Neural progenitor cell (in vitro differentiated cells): ENCODE results near the gene ATP10B. TPM values are rescaled to one million over a fixed set of nuclear protein-coding genes. Genes with fewer than 3 reads are reported as not detected.

Source experiments
- DNase-seq: peaks from one replicate; pipeline ENCODE4 v3.0.0-alpha.2; 2016; ENCODE audit warnings: low spot score
- H2AFZ ChIP-seq: fragments of 200-600 bp; sonication (generic); replicated peaks from 2 replicates; pipeline ENCODE4 v1.6.1; 2016; ENCODE audit warnings: antibody characterized with exemption
- H3F3A ChIP-seq: fragments of 200-600 bp; sonication (generic); 2 replicates; pipeline ENCODE4 v1.6.1; 2016; ENCODE audit warnings: antibody characterized with exemption, low read depth
- H3K27ac ChIP-seq: fragments of 200-600 bp; sonication (generic); 2 replicates; pipeline ENCODE4 v1.5.1; 2016; ENCODE audit warnings: mild to moderate bottlenecking
- H3K27me3 ChIP-seq: fragments of 200-600 bp; sonication (generic); 2 replicates; pipeline ENCODE4 v1.6.1; 2016; ENCODE audit warnings: mild to moderate bottlenecking, moderate library complexity
- H3K36me3 ChIP-seq: fragments of 200-600 bp; sonication (generic); 2 replicates; pipeline ENCODE4 v1.5.1; 2016
- H3K4me1 ChIP-seq: fragments of 200-600 bp; sonication (generic); 2 replicates; pipeline ENCODE4 v1.6.1; 2016; ENCODE audit warnings: mixed run types
- H3K4me2 ChIP-seq: fragments of 200-600 bp; sonication (generic); 2 replicates; pipeline ENCODE4 v1.6.1; 2016
- H3K4me3 ChIP-seq: fragments of 200-600 bp; sonication (generic); 2 replicates; pipeline ENCODE4 v1.5.1; 2016
- H3K79me2 ChIP-seq: fragments of 200-600 bp; sonication (generic); 2 replicates; pipeline ENCODE4 v1.6.1; 2016; ENCODE audit warnings: low read depth
- H3K9ac ChIP-seq: fragments of 200-600 bp; sonication (generic); 2 replicates; pipeline ENCODE4 v1.6.1; 2016
- H3K9me3 ChIP-seq: fragments of 200-600 bp; sonication (generic); 2 replicates; pipeline ENCODE4 v1.5.1; 2016; ENCODE audit warnings: low read depth
- H4K20me1 ChIP-seq: fragments of 200-600 bp; sonication (generic); 2 replicates; pipeline ENCODE4 v1.6.1; 2016; ENCODE audit warnings: low read depth
- H3K27ac Mint-ChIP-seq: 3 replicates; pipeline ENCODE4 v1.8.0; 2021; ENCODE audit warnings: mixed read lengths
- H3K27me3 Mint-ChIP-seq: 2 replicates; pipeline ENCODE4 v1.8.0; 2022; ENCODE audit warnings: low read depth, mild to moderate bottlenecking, inconsistent platforms, moderate library complexity, mixed read lengths; ENCODE audit not compliant: insufficient read depth
- H3K36me3 Mint-ChIP-seq: 3 replicates; pipeline ENCODE4 v1.8.0; 2021; ENCODE audit warnings: mixed read lengths
- H3K4me1 Mint-ChIP-seq: 3 replicates; pipeline ENCODE4 v1.8.0; 2021; ENCODE audit warnings: mixed read lengths
- H3K4me3 Mint-ChIP-seq: 3 replicates; pipeline ENCODE4 v1.8.0; 2021; ENCODE audit warnings: mild to moderate bottlenecking, moderate library complexity, mixed read lengths
- H3K9me3 Mint-ChIP-seq: 3 replicates; pipeline ENCODE4 v1.8.0; 2020; ENCODE audit warnings: mixed read lengths
- EZH2 ChIP-seq: fragments of 200-600 bp; sonication (generic); IDR thresholded peaks from 2 replicates; pipeline ENCODE4 v1.6.1; 2017; ENCODE audit warnings: antibody characterized with exemption, mild to moderate bottlenecking, moderate library complexity
- EZH2phosphoT487 ChIP-seq: fragments of 200-600 bp; sonication (generic); IDR thresholded peaks from 2 replicates; pipeline ENCODE4 v1.6.1; 2017; ENCODE audit warnings: antibody characterized with exemption
- total RNA-seq: library from RNA; depleted of rRNA; stranded (reverse); fragments of >200 nt; gene quantifications from 2 replicates; pipeline ENCODE4 v1.2.3, GENCODE V29; 2015; ENCODE audit warnings: low replicate concordance
- TF ChIP-seq, protein P1 (sequence below): fragments of 200-600 bp; sonication (generic); IDR thresholded peaks from 2 replicates; pipeline ENCODE4 v1.5.1; 2017; ENCODE audit warnings: antibody characterized with exemption, mild to moderate bottlenecking

The ATP10B gene
- total RNA-seq, 1 donor from 2014 or later, result not detected

DNA sequence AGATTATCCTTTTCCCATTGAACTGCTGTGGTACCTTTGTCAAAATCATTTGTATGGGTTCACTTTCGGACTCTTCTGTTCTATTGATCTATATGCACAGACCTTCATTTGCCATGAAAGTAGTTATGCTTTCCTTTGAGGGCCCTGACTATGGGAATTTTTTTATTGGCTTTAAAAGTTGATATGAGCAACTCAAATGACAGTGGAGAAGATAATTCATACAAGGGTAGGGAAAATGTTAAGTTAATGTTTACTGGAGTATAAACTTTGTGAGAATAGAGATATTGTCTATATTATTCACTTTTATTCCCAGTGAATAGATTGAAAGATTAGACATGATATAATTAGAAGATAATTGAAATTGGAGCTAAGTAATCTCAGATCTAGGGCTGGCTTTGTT lies 94.8 kb downstream of the ATP10B start:
- TF ChIP-seq EZH2phosphoT487, result no peak
- no peak for TF ChIP-seq EZH2
- TF ChIP-seq, protein P1, sequence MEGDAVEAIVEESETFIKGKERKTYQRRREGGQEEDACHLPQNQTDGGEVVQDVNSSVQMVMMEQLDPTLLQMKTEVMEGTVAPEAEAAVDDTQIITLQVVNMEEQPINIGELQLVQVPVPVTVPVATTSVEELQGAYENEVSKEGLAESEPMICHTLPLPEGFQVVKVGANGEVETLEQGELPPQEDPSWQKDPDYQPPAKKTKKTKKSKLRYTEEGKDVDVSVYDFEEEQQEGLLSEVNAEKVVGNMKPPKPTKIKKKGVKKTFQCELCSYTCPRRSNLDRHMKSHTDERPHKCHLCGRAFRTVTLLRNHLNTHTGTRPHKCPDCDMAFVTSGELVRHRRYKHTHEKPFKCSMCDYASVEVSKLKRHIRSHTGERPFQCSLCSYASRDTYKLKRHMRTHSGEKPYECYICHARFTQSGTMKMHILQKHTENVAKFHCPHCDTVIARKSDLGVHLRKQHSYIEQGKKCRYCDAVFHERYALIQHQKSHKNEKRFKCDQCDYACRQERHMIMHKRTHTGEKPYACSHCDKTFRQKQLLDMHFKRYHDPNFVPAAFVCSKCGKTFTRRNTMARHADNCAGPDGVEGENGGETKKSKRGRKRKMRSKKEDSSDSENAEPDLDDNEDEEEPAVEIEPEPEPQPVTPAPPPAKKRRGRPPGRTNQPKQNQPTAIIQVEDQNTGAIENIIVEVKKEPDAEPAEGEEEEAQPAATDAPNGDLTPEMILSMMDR, result no peak
- Histone ChIP-seq H3K27me3 (no peaks in the 10 kb centered on the region), H3F3A (no peaks in the 10 kb centered on the region), H2AFZ (no peak overlapping the region), H3K27ac (no peak overlapping the region), H3K4me1 (no peaks in the 10 kb centered on the region), H3K4me2 (no peak overlapping the region), H3K9me3 (no peaks in the 10 kb centered on the region), H3K4me3 (no peak overlapping the region), H3K36me3 (no peaks in the 10 kb centered on the region), H3K79me2 (no peaks in the 10 kb centered on the region), H3K9ac (no peak overlapping the region), H4K20me1 (no peaks in the 10 kb centered on the region)
- no peaks in the 10 kb centered on the region for H3K4me1 Mint-ChIP-seq
- no peaks in the 10 kb centered on the region for H3K36me3 Mint-ChIP-seq
- no peak for DNase-seq
- peaks cover 5% of the 10 kb centered on the region for H3K9me3 Mint-ChIP-seq
- no peak overlapping the region for H3K4me3 Mint-ChIP-seq
- no peak overlapping the region for H3K27ac Mint-ChIP-seq
- peaks cover 3% of the 10 kb centered on the region for H3K27me3 Mint-ChIP-seq

DNA sequence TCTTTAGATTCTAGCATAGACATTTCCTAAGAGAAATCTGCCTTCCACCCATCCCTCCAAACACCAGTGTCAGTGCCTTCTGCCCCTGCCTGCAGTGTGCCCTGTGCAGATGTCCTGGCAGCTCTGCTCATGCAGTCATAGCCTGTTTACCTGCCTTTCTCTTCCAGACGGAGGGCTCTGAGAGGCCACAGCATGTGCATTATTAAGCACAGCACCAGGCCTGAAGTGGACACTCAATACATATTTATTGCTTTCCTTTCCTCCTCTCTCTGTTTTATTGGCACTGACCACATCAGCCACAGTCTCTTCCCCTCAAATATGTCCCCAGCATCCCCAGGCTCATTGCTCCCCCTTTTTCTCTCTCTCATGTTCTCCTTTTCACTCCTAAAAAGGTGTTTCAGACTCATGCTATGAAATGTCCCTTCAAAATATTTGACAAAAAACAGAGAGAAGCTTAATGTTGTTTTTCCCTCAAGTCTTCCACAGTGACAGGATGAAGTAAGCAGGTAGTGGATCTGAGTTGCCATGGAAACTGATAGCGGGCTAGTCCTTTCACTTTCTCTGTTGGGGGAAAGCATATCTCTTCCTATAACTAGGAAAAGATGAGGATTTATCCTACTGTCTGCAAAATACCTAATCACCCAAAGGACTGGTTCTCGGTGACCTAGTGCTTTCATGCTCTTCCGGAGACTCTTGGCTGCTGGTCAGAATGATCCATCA lies 100.9 kb downstream of the ATP10B start:
- H3K79me2 ChIP-seq, result no peaks in the 10 kb centered on the region
- H3K4me3 Mint-ChIP-seq, result no peak overlapping the region
- H3K4me3 ChIP-seq, result no peak overlapping the region
- H3K9me3 Mint-ChIP-seq, result peaks cover 3% of the 10 kb centered on the region
- no peak for TF ChIP-seq EZH2
- TF ChIP-seq, protein P1, result no peak
- no peak for TF ChIP-seq EZH2phosphoT487
- no peak for DNase-seq
- peaks cover 29% of the 10 kb centered on the region for H3K4me1 Mint-ChIP-seq
- peaks cover 12% of the 10 kb centered on the region for H3K4me1 ChIP-seq
- H3F3A ChIP-seq, result no peaks in the 10 kb centered on the region
- no peaks in the 10 kb centered on the region for H4K20me1 ChIP-seq
- H3K27me3 ChIP-seq, result no peaks in the 10 kb centered on the region
- H3K36me3 ChIP-seq, result no peaks in the 10 kb centered on the region
- no peak overlapping the region for H3K27ac ChIP-seq
- H3K9me3 ChIP-seq, result no peaks in the 10 kb centered on the region
- H3K36me3 Mint-ChIP-seq, result no peaks in the 10 kb centered on the region
- H2AFZ ChIP-seq, result no peak overlapping the region
- no peak overlapping the region for H3K4me2 ChIP-seq
- H3K27me3 Mint-ChIP-seq, result peaks cover 4% of the 10 kb centered on the region
- H3K9ac ChIP-seq, result no peak overlapping the region
- H3K27ac Mint-ChIP-seq, result no peak overlapping the region

DNA sequence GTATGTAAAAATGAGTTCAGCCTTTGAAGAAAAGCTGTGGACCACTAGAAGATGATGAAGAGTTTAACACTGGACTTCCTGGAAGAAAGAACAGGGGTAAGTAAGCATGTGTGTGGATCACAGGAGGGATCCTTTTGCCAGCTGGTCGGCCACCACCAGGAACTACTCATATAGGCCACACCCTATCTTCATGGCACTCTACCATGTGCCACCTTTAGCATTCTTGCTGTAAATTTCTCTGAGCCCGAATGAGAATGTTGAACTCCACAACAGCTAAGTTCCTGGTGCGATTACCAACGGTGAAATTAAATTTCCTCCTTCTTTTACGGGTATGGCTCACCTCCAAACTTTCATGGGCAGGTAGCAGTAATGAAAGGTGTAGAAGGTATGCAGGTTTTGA lies 102.3 kb downstream of the ATP10B start:
- Mint-ChIP-seq H3K4me3 (no peak overlapping the region), H3K27me3 (peaks cover 4% of the 10 kb centered on the region), H3K36me3 (no peaks in the 10 kb centered on the region), H3K27ac (no peak overlapping the region), H3K9me3 (no peaks in the 10 kb centered on the region), H3K4me1 (peaks cover 32% of the 10 kb centered on the region)
- Histone ChIP-seq H3K27ac (no peak overlapping the region), H3K4me1 (peaks cover 15% of the 10 kb centered on the region), H3K27me3 (no peaks in the 10 kb centered on the region), H3K9ac (no peak overlapping the region), H3K9me3 (no peaks in the 10 kb centered on the region), H2AFZ (no peak overlapping the region), H3K36me3 (no peaks in the 10 kb centered on the region), H3K4me3 (no peak overlapping the region), H3F3A (peaks cover 2% of the 10 kb centered on the region), H3K4me2 (no peak overlapping the region), H3K79me2 (no peaks in the 10 kb centered on the region), H4K20me1 (no peaks in the 10 kb centered on the region)
- DNase-seq, result no peak
- TF ChIP-seq, protein P1, result no peak
- no peak for TF ChIP-seq EZH2
